Central memory CD8-positive, alpha-beta T cell (primary cell): ENCODE measurements around the gene GNAQ.
"Not testable (repeated sequence)": the region's sequence is repeated elsewhere in the genome, so short reads cannot be mapped to it uniquely, and the experiment has no call there.

Experiments
- ATAC-seq: fragments of 150-1000 bp; cut with Tn5 transposase; replicated peaks from 2 replicates; pipeline ENCODE4 v1.10.0; 2022; ENCODE audit warnings: mild to moderate bottlenecking, moderate FRiP score, moderate number of reproducible peaks; ENCODE audit not compliant: poor library complexity, severe bottlenecking; ENCODE audit errors: extremely low read depth
- DNase-seq, 2 donors: peaks; one replicate each; pipeline ENCODE4 v3.0.0; 2021; ENCODE audit warnings: low spot score in 2 of 2
- H3K27ac Mint-ChIP-seq: one replicate; pipeline ENCODE4 v1.8.0; 2022; ENCODE audit warnings: low read depth, mild to moderate bottlenecking, moderate library complexity, mixed read lengths
- H3K27me3 Mint-ChIP-seq: one replicate; pipeline ENCODE4 v1.8.0; 2022; ENCODE audit warnings: mixed read lengths
- H3K36me3 Mint-ChIP-seq: one replicate; pipeline ENCODE4 v1.8.0; 2022; ENCODE audit warnings: mild to moderate bottlenecking, moderate library complexity, mixed read lengths; ENCODE audit not compliant: insufficient read depth
- H3K4me1 Mint-ChIP-seq: one replicate; pipeline ENCODE4 v1.8.0; 2022; ENCODE audit warnings: mixed read lengths
- H3K4me3 Mint-ChIP-seq: one replicate; pipeline ENCODE4 v1.8.0; 2022; ENCODE audit warnings: mild to moderate bottlenecking, moderate library complexity, mixed read lengths
- H3K9me3 Mint-ChIP-seq: one replicate; pipeline ENCODE4 v1.8.0; 2022; ENCODE audit warnings: mixed read lengths

GNAQ gene

DNA sequence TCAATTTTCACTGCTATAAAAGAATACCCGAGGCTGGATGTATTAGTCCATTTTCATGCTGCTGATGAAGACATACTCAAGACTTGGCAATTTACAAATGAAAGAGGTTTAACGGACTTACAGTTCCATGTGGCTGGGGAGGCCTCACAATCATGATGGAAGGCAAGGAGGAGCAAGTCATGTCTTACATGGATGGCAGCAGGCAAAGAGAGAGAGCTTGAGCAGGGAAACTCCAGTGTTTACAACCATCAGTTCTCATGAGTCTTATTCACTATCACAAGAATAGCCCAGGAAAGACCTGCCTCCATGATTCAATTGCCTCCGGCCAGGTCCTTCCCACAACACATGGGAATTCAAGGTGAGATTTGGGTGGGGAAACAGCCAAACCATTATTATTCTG is 170.7 kb downstream of the GNAQ start:
- DNase-seq, H3K4me1 Mint-ChIP-seq, ATAC-seq, H3K9me3 Mint-ChIP-seq, H3K36me3 Mint-ChIP-seq, H3K4me3 Mint-ChIP-seq, H3K27ac Mint-ChIP-seq: not testable (repeated sequence)
- peaks cover 13% of the 10 kb centered on the region for H3K27me3 Mint-ChIP-seq

DNA sequence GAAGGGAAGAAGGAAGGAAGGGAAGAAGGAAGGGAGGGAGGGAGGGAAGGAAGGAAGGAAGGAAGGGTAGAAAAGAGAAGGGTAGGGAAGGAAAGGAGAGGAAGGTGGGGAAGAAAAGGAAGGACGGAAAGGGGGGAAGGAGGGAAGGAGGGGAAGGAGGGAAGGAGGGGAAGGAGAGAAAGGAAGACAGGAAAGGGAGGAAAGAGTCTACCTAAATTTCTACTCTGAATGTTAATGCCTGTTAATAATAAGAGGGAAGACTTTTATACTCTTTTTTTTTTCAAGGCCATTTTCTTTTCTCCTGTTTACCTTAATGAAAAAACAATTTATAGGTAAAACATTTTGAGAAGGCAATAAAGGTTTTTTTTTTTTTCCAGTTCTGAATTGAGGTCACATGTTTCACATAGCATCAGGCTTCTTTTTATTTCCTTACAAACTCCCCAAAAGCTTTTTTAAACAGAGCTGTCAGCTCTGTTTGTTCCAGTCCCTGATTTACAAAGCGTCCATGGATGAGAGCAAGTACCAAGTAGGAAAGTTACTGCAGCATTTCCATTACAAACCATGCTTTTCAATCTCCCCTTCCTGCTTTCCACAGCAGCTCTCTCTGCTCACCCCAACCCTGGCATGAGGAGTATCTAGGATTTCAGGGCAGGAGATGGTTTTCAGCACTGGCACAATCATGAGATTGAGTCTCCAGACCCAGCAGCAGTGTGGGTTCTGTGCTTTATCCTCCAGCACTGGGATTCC is 173.9 kb downstream of the GNAQ start:
- no peak overlapping the region for H3K27ac Mint-ChIP-seq
- no peak overlapping the region for H3K4me3 Mint-ChIP-seq
- peaks cover 8% of the 10 kb centered on the region for H3K9me3 Mint-ChIP-seq
- DNase-seq, result no peak
- no peaks in the 10 kb centered on the region for H3K36me3 Mint-ChIP-seq
- no peaks in the 10 kb centered on the region for H3K4me1 Mint-ChIP-seq
- no peak for ATAC-seq
- peaks cover 13% of the 10 kb centered on the region for H3K27me3 Mint-ChIP-seq

DNA sequence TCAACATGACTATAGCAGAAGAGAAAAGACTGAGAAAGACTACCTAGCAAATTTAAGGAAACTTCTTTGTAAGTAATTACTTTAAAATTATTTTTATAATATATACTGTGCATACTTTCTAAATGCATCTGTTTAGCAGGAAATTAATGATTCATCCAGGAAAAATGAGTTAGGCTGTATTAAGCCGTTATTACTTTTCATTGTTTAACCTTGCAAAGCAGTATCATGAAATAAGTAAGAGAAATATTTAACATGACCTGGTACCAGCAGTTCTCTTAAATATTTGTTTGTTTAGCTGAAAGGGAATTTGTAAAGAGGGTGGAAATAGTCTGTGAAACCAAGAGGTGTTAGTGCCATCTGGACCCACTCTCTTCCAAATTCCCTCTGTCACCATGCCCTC is 175.0 kb downstream of the GNAQ start:
- no peak for ATAC-seq
- Mint-ChIP-seq H3K4me3 (no peak overlapping the region), H3K4me1 (no peaks in the 10 kb centered on the region), H3K27ac (no peak overlapping the region), H3K27me3 (peaks cover 13% of the 10 kb centered on the region), H3K9me3 (peaks cover 8% of the 10 kb centered on the region), H3K36me3 (no peaks in the 10 kb centered on the region)
- DNase-seq, result no peak

DNA sequence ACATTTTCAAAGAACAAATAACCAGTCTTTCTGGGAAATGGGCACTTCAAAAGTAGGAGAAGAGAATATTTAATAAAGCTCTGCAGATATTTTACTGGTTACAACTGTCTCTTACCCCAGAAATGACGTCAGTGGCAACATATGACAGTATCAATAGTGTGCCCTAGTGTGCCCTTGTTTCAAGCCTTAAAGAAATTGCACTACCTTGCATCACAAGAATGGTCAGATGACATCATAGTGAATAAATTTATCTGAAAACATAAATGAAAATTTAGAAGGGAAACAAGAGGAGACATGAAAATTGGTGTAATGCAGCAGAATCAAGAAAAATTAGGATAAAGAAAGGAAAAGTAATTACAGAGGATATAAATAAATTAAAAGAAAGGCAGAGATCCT is 176.7 kb downstream of the GNAQ start:
- no peak for ATAC-seq
- Mint-ChIP-seq H3K27me3 (peaks cover 13% of the 10 kb centered on the region), H3K9me3 (peaks cover 8% of the 10 kb centered on the region), H3K4me3 (no peak overlapping the region), H3K36me3 (no peaks in the 10 kb centered on the region), H3K4me1 (no peaks in the 10 kb centered on the region), H3K27ac (no peak overlapping the region)
- DNase-seq, result no peak

DNA sequence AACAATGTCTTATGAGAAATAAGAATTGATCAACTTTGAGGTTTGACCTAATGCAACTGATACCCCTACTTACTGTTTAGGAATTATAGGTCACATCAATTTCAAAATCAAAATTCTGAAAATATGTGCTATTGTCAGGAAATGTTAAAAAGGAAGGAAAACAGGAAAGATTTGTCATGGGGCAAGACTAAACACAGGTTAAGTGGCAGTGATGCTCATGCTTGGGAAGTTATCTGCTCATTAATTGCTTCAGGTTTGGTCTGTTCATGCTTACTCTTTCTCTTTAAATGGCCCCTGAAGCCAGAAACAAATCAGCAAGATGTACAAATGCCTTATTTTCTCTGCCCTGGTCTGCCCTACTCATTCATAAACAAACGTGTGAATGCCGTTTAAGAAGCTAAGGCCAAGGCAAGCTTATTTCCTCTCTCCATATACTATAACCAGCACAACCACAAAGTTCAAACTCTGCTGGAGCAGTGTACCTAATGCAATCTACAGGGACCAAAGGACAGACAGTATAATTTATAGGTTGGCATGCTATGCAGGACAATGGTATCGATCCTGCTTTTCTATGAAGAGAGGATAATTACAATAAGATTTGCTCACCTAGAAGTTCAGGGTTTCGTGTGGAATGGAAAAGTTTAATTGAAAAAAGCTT is 177.2 kb downstream of the GNAQ start:
- Mint-ChIP-seq H3K9me3 (peaks cover 8% of the 10 kb centered on the region), H3K4me3 (no peak overlapping the region), H3K4me1 (no peaks in the 10 kb centered on the region), H3K36me3 (no peaks in the 10 kb centered on the region), H3K27me3 (peaks cover 13% of the 10 kb centered on the region), H3K27ac (no peak overlapping the region)
- ATAC-seq, result no peak
- no peak for DNase-seq

DNA sequence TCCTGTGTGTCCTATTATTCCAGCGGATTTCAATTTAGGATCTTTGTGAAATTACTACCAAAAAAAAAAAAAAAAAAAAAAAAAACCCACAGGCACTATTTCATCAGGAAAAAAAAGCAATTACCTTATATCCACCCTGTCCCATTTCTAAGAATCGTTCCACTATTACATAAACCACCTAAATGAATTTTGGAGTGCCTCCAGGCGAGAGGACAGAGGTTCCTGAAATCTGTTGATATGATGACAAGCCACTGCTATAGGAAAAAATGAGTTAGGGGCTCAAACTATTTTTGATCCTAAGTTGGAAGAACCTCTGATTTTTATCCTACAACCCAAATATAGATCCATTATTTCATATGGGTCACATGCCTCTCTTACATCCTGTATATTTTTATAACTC is 177.9 kb downstream of the GNAQ start:
- Mint-ChIP-seq H3K4me3 (no peak overlapping the region), H3K4me1 (no peaks in the 10 kb centered on the region), H3K9me3 (peaks cover 5% of the 10 kb centered on the region), H3K27me3 (peaks cover 9% of the 10 kb centered on the region), H3K27ac (no peak overlapping the region), H3K36me3 (no peaks in the 10 kb centered on the region)
- DNase-seq, result no peak
- ATAC-seq, result no peak

DNA sequence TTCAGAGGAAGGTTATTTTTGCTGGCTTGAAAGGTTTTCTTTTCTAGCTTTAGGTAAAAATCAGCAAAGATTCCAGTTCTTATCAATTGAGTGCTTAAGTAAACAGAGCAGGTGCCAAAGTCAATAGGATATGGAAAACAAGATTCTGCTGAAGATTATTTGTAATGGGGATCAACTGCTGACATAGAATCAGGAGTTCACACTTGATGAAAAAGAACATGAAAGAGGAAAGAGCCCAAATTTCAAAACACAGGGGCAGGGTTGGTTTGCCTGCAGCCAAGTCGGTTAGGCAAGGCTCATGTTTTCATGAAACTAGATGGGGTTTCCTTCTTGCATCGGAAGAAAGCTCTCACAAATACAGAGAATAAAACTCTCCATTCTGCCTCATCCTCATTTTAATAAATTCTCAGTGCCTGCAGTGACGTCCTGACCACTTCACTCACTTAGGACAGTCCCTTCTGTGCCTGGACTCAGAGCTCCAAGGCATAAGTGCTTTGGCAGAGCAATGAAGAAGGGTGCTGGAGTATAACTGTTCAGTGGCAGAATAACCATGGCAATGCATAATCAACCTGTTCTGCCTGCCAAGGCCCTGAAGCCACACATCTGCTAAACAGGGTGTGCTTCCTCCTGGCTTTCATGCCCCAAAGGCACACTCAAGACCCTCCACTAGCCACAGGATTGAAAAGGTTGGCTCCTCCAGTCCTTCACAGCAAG is 179.6 kb downstream of the GNAQ start:
- Mint-ChIP-seq H3K27me3 (no peaks in the 10 kb centered on the region), H3K27ac (no peak overlapping the region), H3K4me3 (no peak overlapping the region), H3K36me3 (no peaks in the 10 kb centered on the region), H3K4me1 (no peaks in the 10 kb centered on the region), H3K9me3 (no peaks in the 10 kb centered on the region)
- DNase-seq (no peak), ATAC-seq (no peak)

DNA sequence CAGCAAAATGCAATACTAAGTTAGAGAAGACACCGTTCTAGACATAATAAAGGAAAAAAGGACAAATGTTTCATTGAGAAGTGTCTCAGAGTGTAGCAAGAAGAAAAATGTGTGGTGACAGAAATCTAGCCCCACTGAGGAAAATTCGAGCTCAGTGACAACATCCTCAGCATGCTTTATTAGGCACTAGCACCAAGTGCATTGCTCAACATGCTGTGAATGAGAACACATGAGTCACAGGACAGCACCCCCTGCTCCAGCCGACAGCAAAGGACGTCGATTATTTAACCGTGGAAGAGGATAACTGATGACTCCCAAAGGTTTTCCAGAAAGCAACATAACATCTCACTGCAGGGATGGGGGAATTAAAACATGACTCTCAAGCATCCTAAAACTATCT is 182.7 kb downstream of the GNAQ start:
- ATAC-seq (no peak), DNase-seq (no peak)
- no peaks in the 10 kb centered on the region for H3K9me3 Mint-ChIP-seq
- H3K27me3 Mint-ChIP-seq, result no peaks in the 10 kb centered on the region
- H3K4me3 Mint-ChIP-seq, result no peak overlapping the region
- H3K4me1 Mint-ChIP-seq, result no peaks in the 10 kb centered on the region
- H3K27ac Mint-ChIP-seq, result no peak overlapping the region
- no peaks in the 10 kb centered on the region for H3K36me3 Mint-ChIP-seq

DNA sequence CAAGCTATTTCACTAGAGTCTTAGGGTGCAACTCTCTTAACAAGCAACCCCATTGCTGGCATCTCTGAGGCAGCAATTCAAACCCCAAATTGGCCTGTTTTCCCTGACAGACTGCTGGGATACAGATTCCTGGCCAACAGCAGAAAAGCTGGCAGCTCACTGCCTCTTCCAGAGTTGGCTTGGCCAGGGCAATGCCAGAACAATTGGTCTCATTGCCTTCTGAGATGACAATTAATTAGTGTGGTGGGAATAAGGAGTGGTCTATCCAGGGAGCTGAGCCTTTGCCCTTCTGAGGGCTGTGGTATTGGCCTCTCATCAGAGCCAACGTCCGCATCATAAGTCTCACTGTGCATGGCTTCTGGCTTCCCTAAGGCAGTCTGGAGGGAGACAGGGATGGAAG is 183.2 kb downstream of the GNAQ start:
- no peaks in the 10 kb centered on the region for H3K4me1 Mint-ChIP-seq
- no peak for ATAC-seq
- no peak overlapping the region for H3K27ac Mint-ChIP-seq
- H3K4me3 Mint-ChIP-seq, result no peak overlapping the region
- no peaks in the 10 kb centered on the region for H3K9me3 Mint-ChIP-seq
- DNase-seq, result no peak
- H3K36me3 Mint-ChIP-seq, result no peaks in the 10 kb centered on the region
- no peaks in the 10 kb centered on the region for H3K27me3 Mint-ChIP-seq

DNA sequence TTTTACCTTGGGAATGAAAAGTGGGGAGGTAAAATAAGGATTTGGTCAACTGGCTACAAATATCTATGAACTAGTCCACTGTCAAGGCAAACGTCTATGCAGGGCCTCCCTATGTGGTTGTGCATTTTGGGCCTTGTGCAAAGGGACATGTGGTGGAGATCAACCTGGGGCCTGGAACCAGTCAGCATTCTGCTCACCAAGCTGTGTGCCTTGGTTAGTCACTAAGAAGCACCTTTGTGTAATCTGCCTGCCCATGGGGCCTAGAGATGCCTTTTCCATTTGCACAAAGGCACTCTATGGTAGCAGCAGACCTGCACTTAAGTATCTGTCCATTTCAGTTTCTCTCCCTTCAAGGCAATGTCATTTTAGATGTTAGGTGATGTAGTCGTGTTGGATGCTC is 184.0 kb downstream of the GNAQ start:
- H3K27me3 Mint-ChIP-seq, result no peaks in the 10 kb centered on the region
- ATAC-seq (no peak), DNase-seq (no peak)
- no peak overlapping the region for H3K4me3 Mint-ChIP-seq
- H3K4me1 Mint-ChIP-seq, result no peaks in the 10 kb centered on the region
- no peaks in the 10 kb centered on the region for H3K9me3 Mint-ChIP-seq
- H3K27ac Mint-ChIP-seq, result no peak overlapping the region
- no peaks in the 10 kb centered on the region for H3K36me3 Mint-ChIP-seq

DNA sequence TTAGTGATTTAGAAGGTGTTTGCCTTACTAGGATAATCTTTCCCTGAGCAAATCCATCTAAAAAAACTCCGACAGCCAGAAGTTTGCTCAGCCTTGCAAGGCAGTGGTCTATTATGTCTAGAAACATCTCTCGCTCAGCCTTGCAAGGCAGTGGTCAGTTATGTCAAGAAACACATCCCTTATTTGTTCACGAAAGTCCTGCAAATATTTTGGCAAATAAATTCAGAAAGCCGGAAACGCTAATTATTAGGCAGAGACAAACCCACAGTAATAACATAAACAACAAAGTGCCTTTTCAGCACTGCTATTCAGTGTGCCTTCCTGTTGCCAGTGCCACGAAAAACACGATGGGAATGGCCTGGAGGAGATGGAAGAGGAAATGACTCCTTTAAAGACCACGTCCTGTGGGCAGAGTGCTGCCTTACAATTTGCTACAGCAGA is 184.5 kb downstream of the GNAQ start:
- ATAC-seq, result no peak
- no peaks in the 10 kb centered on the region for H3K27me3 Mint-ChIP-seq

DNA sequence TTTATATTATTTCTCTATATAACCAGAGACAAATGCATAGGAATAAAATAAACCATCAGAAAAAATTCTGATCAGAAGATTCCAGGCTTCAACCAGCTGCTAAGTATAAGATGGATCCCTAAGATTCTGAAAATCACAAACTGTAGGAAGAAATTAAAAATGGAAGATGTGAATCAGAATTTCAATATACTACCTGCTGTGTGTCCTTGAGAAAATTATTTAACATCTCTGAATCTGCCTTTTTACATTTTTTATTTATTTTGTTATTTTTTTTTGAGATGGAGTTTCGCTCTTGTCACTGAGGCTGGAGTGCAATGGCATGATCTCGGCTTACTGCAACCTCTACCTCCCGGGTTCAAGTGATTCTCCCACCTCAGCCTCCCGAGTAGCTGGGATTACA is 187.2 kb downstream of the GNAQ start:
- Mint-ChIP-seq H3K27me3 (no peaks in the 10 kb centered on the region), H3K27ac (no peak overlapping the region), H3K4me1 (no peaks in the 10 kb centered on the region), H3K4me3 (no peak overlapping the region), H3K36me3 (no peaks in the 10 kb centered on the region), H3K9me3 (no peaks in the 10 kb centered on the region)
- ATAC-seq (no peak), DNase-seq (no peak)

More for the DNA sequence above, 184.5 kb downstream of the GNAQ start:
- Mint-ChIP-seq H3K4me3 (no peak overlapping the region), H3K36me3 (no peaks in the 10 kb centered on the region), H3K9me3 (no peaks in the 10 kb centered on the region), H3K4me1 (no peaks in the 10 kb centered on the region), H3K27ac (no peak overlapping the region)
- DNase-seq, result no peak

DNA sequence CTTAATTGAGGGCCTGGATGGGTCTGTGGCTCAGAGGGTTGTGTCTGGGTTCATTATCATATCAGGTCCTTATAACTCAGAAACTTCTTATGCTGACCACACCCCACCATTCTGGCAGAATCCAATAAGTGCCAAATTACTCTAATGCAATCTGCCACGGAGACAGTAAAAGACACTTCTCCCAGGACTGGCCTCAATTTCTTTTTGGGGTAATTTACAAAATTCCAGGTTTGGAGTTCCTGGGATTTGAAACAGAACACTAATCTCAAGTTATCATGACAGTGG is 187.8 kb downstream of the GNAQ start:
- ATAC-seq (no peak), DNase-seq (no peak)
- Mint-ChIP-seq H3K9me3 (no peaks in the 10 kb centered on the region), H3K4me3 (no peak overlapping the region), H3K27ac (no peak overlapping the region), H3K36me3 (no peaks in the 10 kb centered on the region), H3K27me3 (no peaks in the 10 kb centered on the region), H3K4me1 (no peaks in the 10 kb centered on the region)
